ENCODE measurements around the gene SCN5A. TPM values are rescaled to one million over a fixed set of nuclear protein-coding genes. Genes with fewer than 3 reads are reported as not detected.

Gene SCN5A
- total RNA-seq, 1 donor from 2014 or later, result 1.4 TPM

DNA sequence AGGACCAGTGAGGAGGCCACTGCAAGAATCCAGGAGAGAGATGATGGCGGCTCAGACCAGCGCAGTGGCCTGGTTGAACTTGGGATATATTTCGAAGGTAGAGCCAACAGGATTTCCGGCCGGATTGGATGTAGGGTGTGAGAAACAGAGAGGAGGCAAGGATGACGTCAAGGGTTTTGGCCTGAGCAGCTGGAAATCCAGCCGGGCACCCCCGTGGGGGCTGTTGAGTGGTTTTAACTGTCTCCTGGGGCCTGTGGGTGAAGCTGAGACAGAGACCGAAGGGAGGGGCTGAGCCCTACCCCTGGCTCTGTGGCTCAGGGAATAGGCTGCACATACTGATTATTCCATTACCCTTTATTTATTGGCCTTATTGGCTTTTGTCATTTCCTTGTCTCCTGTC is 107.7 kb downstream of the SCN5A start:
- H3K27ac Mint-ChIP-seq (ENCODE audit: unreplicated experiment), result no peak overlapping the region
- H3K4me1 Mint-ChIP-seq (ENCODE audit: unreplicated experiment), result peaks cover 3% of the 10 kb centered on the region
- DNase-seq (ENCODE audit: low spot score), result no peak
- H3K36me3 Mint-ChIP-seq (ENCODE audit: low read depth, unreplicated experiment), result peaks cover 6% of the 10 kb centered on the region
- no peak for TF ChIP-seq CTCF (IDR thresholded peaks at IDR 0.05; ENCODE audit: unreplicated experiment)
- H3K4me3 Mint-ChIP-seq (ENCODE audit: unreplicated experiment), result no peak overlapping the region
- H3K9me3 Mint-ChIP-seq (ENCODE audit: unreplicated experiment), result no peaks in the 10 kb centered on the region
- H3K27me3 Mint-ChIP-seq (ENCODE audit: unreplicated experiment), result no peaks in the 10 kb centered on the region

DNA sequence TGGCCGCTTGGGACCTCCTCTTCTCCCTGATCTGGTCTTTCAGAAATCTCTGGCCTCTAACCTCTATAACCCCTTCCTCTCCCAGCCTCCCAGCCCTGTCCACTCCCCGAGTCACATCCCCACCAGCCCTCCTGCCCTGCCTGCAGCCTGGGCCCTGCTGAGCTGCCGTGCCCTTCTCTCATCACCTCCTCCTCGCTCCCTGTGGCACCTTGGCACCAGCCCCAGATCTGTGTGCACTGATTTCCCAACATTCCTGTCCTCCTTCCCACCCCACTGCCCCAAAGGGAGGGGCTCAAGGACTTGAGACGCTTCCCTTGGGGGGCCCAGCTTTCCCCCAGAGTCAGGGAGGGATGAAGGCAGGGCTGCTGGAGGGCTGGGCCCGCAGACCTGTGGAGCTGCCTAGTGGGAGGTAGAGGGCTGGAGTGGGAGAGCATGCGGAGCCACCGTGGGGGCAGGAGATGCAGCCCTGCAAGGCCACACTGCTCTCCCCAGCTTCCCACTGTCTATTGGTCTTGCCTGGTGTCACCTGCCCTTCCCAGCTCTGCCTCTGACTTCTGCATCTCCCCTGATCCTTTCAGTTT is 110.6 kb downstream of the SCN5A start:
- DNase-seq (ENCODE audit: low spot score), result no peak
- Mint-ChIP-seq H3K4me3 (ENCODE audit: unreplicated experiment) (no peak overlapping the region), H3K36me3 (ENCODE audit: low read depth, unreplicated experiment) (peaks cover 14% of the 10 kb centered on the region), H3K27me3 (ENCODE audit: unreplicated experiment) (no peaks in the 10 kb centered on the region), H3K27ac (ENCODE audit: unreplicated experiment) (no peak overlapping the region), H3K9me3 (ENCODE audit: unreplicated experiment) (peaks cover 4% of the 10 kb centered on the region), H3K4me1 (ENCODE audit: unreplicated experiment) (no peaks in the 10 kb centered on the region)
- TF ChIP-seq CTCF (IDR thresholded peaks at IDR 0.05; ENCODE audit: unreplicated experiment), result no peak

- Mint-ChIP-seq H3K27me3 (ENCODE audit: unreplicated experiment) (no peaks in the 10 kb centered on the region), H3K36me3 (ENCODE audit: low read depth, unreplicated experiment) (peaks cover 14% of the 10 kb centered on the region), H3K4me1 (ENCODE audit: unreplicated experiment) (no peaks in the 10 kb centered on the region), H3K4me3 (ENCODE audit: unreplicated experiment) (no peak overlapping the region), H3K27ac (ENCODE audit: unreplicated experiment) (no peak overlapping the region), H3K9me3 (ENCODE audit: unreplicated experiment) (peaks cover 4% of the 10 kb centered on the region)
- TF ChIP-seq CTCF (IDR thresholded peaks at IDR 0.05; ENCODE audit: unreplicated experiment), result no peak
- DNase-seq (ENCODE audit: low spot score), result no peak
Observed at GRCh38 chr3:38536671-38537070, 112.8 kb downstream of the SCN5A start.

DNA sequence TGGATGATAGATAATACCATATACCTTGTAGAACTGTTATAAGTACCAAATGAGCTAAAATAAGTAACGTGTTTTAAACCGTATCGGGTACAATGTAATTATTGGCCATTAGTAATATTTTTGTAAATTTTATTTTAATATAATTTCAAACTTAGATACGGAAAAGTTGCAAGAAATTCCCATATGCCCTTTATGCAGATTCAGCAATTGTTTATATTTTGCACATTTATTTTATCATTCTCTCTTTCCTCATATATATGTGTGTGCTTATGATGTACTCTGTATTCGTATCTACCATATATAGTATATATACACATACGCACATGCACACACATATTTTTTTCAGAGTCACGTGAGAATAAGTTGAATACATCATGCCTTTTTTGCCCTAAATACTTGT is 114.9 kb downstream of the SCN5A start:
- H3K27me3 Mint-ChIP-seq (ENCODE audit: unreplicated experiment), result no peaks in the 10 kb centered on the region
- H3K9me3 Mint-ChIP-seq (ENCODE audit: unreplicated experiment), result peaks cover 4% of the 10 kb centered on the region
- no peak overlapping the region for H3K27ac Mint-ChIP-seq (ENCODE audit: unreplicated experiment)
- no peak for DNase-seq (ENCODE audit: low spot score)
- no peak for TF ChIP-seq CTCF (IDR thresholded peaks at IDR 0.05; ENCODE audit: unreplicated experiment)
- H3K4me1 Mint-ChIP-seq (ENCODE audit: unreplicated experiment), result no peaks in the 10 kb centered on the region
- H3K4me3 Mint-ChIP-seq (ENCODE audit: unreplicated experiment), result no peak overlapping the region
- H3K36me3 Mint-ChIP-seq (ENCODE audit: low read depth, unreplicated experiment), result peaks cover 12% of the 10 kb centered on the region

- H3K36me3 Mint-ChIP-seq (ENCODE audit: low read depth, unreplicated experiment), result peaks cover 9% of the 10 kb centered on the region
- H3K4me1 Mint-ChIP-seq (ENCODE audit: unreplicated experiment), result no peaks in the 10 kb centered on the region
- H3K9me3 Mint-ChIP-seq (ENCODE audit: unreplicated experiment), result peaks cover 4% of the 10 kb centered on the region
Observed at GRCh38 chr3:38534180-38534579, 115.3 kb downstream of the SCN5A start.

More at GRCh38 chr3:38534180-38534579, 115.3 kb downstream of the SCN5A start:
- Mint-ChIP-seq H3K27me3 (ENCODE audit: unreplicated experiment) (no peaks in the 10 kb centered on the region), H3K4me3 (ENCODE audit: unreplicated experiment) (no peak overlapping the region), H3K27ac (ENCODE audit: unreplicated experiment) (no peak overlapping the region)
- DNase-seq (ENCODE audit: low spot score), result no peak
- TF ChIP-seq CTCF (IDR thresholded peaks at IDR 0.05; ENCODE audit: unreplicated experiment), result no peak

All from endothelial cell (in vitro differentiated cells).